KOPT-K1 (cell line): ENCODE measurements around the gene LYSMD2.

Experiments used
- H3K27ac ChIP-seq: fragments of 200-600 bp; sonication (generic); 2 replicates; pipeline ENCODE4 v1.5.1; 2016; ENCODE audit warnings: antibody characterized with exemption, mild to moderate bottlenecking, low read depth, low read length; ENCODE audit not compliant: poor library complexity, severe bottlenecking
- H3K36me3 ChIP-seq: fragments of 200-600 bp; sonication (generic); 2 replicates; pipeline ENCODE4 v1.5.1; 2017; ENCODE audit warnings: antibody characterized with exemption, mild to moderate bottlenecking, low read length, moderate library complexity; ENCODE audit not compliant: insufficient read depth
- H3K9me3 ChIP-seq: fragments of 200-600 bp; sonication (generic); 2 replicates; pipeline ENCODE4 v1.5.1; 2017; ENCODE audit warnings: antibody characterized with exemption, low read length, mild to moderate bottlenecking; ENCODE audit not compliant: insufficient read depth, poor library complexity, severe bottlenecking

LYSMD2 gene

DNA sequence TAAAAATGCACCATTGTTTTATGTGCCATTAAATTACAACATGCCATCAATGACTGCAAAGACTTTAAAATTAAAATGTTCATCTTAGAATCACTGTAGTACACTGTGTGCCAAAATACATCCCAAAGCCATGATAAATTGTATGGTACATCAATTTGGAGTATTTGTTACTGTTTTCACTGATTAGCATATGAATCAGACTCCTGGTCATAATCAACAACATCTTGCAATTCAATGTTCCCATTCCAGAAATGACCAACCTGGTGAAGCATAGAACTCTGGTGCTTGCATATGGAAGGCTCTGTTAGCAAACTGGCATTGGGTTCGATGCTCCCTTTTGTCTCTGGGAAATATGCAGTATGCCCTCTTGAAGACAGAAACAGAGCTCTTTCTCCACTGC lies 22.5 kb downstream of the LYSMD2 start:
- no peak overlapping the region for H3K27ac ChIP-seq
- no peaks in the 10 kb centered on the region for H3K36me3 ChIP-seq
- H3K9me3 ChIP-seq = no peaks in the 10 kb centered on the region

DNA sequence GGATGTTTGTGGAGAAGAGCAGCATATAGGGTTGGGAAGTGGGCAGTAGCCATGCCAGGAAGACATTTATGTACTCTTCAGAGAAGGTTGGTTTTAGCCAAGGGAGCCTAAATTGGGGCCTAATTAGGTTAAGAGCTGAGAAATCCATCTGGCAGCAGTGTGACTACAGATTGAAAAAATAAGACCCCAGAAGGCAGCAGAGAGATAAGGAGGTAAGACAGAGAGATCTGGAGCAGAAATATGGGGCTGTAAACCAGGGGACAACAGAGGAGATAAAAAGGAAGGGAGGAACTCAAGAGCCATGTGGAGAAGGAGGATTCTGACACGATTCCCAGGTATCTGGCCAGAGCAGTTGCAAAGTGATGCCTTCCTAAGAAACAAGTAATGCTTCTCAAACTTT lies 23.3 kb downstream of the LYSMD2 start:
- Histone ChIP-seq H3K27ac (no peak overlapping the region), H3K9me3 (no peaks in the 10 kb centered on the region), H3K36me3 (no peaks in the 10 kb centered on the region)

DNA sequence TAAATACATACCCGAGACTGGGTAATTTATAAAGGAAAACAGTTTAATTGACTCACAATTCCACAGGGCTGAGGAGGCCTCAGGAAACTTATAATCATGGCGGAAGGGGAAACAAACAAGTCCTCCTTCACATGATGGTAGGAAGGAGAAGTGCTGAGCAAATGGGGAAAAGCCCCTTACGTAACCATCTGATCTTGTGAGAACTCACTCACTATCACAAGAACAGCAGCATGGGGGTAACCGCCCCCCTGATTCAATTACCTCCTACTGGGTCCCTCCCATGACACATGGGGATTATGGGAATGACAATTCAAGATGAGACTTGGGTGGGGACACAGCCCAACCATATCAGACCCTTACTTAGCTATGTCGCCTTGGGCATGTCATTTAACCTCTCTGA lies 28.4 kb downstream of the LYSMD2 start:
- Histone ChIP-seq H3K27ac (no peak overlapping the region), H3K9me3 (no peaks in the 10 kb centered on the region)

GRCh38 chr15:51708013-51708412 lies 29.4 kb downstream of the LYSMD2 start:
- H3K27ac ChIP-seq = no peak overlapping the region
- H3K36me3 ChIP-seq = no peaks in the 10 kb centered on the region
- no peaks in the 10 kb centered on the region for H3K9me3 ChIP-seq

More for the DNA sequence above, 28.4 kb downstream of the LYSMD2 start:
- H3K36me3 ChIP-seq = no peaks in the 10 kb centered on the region

GRCh38 chr15:51706926-51707608 lies 30.4 kb downstream of the LYSMD2 start:
- no peaks in the 10 kb centered on the region for H3K36me3 ChIP-seq
- H3K9me3 ChIP-seq = no peaks in the 10 kb centered on the region
- no peak overlapping the region for H3K27ac ChIP-seq

- H3K36me3 ChIP-seq = no peaks in the 10 kb centered on the region
- no peak overlapping the region for H3K27ac ChIP-seq
- H3K9me3 ChIP-seq = no peaks in the 10 kb centered on the region
These were observed 31.2 kb downstream of the LYSMD2 start for GRCh38 chr15:51706291-51706690.

- no peak overlapping the region for H3K27ac ChIP-seq
- H3K9me3 ChIP-seq = no peaks in the 10 kb centered on the region
- H3K36me3 ChIP-seq = no peaks in the 10 kb centered on the region
These were observed 34.7 kb downstream of the LYSMD2 start for GRCh38 chr15:51702710-51703109.

DNA sequence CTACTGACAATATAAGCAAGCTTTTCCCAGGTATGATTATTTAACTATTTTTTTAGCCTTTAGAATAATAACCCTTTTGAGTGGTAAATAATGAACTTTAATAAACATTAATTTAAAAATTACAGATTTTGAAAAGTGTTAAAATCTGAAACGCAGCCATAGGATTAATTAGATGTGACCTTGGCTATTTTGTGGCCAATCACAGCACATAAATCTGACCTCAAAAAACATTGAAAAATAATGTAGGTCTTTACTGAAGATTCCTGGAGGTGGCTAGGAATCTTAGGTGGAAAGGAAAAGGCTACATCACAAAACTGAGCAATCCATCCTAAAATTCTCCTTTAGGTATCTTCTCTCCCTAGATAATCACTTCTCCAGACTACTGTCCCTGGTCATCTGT lies 38.1 kb downstream of the LYSMD2 start:
- no peak overlapping the region for H3K27ac ChIP-seq
- no peaks in the 10 kb centered on the region for H3K36me3 ChIP-seq
- no peaks in the 10 kb centered on the region for H3K9me3 ChIP-seq

DNA sequence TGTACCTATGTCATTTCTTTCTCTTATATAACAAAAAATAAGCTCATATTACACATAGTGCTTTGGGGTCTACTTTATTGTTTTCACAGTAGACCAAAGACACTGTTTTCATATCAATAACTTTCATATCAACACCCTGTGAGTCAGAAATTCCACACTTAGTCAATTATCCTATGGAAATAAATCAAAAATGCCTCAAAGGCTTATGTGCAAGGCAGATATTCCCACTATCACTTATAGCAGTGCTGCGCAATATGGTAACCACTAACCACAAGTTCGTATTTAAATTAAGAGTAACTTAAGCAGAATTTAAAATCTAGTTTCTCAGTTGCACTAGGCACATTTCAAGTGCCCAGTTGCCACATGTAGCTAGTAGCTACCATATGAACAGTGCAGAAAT lies 40.3 kb downstream of the LYSMD2 start:
- Histone ChIP-seq H3K36me3 (no peaks in the 10 kb centered on the region), H3K9me3 (no peaks in the 10 kb centered on the region), H3K27ac (no peak overlapping the region)

DNA sequence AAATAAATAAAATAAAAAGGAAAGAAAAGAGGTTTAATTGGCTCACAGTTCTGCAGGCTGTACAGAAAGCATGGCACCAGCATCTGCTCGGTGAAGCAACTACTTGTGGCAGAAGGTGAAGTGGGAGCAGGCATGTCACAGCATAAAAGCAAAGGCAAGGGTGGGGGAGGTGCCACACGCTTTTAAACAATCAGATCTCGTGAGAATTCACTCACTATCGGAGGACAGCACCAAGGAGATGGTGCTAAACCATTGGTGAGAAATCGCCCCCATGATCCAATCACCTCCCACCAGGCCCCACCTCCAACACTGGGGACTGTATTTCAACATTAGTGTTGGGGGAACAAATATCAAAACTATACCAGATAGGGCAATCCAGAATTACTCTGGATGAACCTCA lies 40.9 kb downstream of the LYSMD2 start:
- Histone ChIP-seq H3K36me3 (no peaks in the 10 kb centered on the region), H3K27ac (no peak overlapping the region), H3K9me3 (no peaks in the 10 kb centered on the region)

- no peaks in the 10 kb centered on the region for H3K36me3 ChIP-seq
- no peaks in the 10 kb centered on the region for H3K9me3 ChIP-seq
These were observed 45.3 kb downstream of the LYSMD2 start for GRCh38 chr15:51692154-51692553.

DNA sequence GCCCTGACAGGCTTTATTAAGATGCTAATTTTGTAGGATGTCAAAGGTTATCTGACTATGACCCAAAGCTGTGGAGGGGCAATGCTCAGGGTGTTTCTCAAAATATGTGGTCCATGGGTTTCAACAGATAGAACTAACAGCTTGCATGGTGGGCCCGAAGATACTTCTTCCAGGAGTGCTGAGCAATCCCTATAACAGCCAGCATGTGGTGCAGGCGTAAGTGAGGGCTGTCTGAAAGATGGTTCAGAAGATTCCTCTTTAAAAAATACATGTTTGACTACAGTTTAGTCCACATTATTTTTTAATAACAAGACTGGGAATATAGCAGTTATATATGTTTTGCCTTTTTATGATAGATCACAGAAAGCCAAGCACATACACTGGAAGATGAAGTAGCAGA lies 48.6 kb downstream of the LYSMD2 start:
- Histone ChIP-seq H3K36me3 (no peaks in the 10 kb centered on the region), H3K9me3 (no peaks in the 10 kb centered on the region), H3K27ac (no peak overlapping the region)

More at GRCh38 chr15:51692154-51692553, 45.3 kb downstream of the LYSMD2 start:
- no peak overlapping the region for H3K27ac ChIP-seq

DNA sequence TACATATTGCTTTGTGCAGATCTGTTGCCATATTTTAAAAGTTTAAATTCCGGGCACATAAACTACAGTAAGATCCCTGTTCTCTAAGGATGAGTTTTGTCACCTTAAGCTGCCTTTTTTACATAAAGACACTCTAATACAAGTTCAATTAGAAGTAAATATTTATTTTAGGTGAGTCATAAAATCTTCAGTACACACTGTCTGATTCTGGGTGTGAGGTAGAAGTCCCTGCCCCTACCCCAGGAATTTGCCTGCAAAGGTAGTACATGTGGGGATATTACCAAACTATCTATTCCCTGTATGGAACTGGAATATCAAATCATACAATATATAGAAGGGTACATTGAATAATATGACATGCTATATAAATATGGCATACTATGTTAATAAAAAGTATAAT lies 49.9 kb downstream of the LYSMD2 start:
- Histone ChIP-seq H3K27ac (no peak overlapping the region), H3K36me3 (no peaks in the 10 kb centered on the region), H3K9me3 (no peaks in the 10 kb centered on the region)

GRCh38 chr15:51681303-51681963 lies 56.0 kb downstream of the LYSMD2 start, which contains the start of gene SCG3:
SCG3 (plus strand) TSS chr15:51681503; CDS start chr15:51681756, 253 bp downstream.
- no peak within 1 kb of the TSS for H3K27ac ChIP-seq
- no peaks in the 10 kb centered on the region for H3K9me3 ChIP-seq
- no peaks in the 10 kb centered on the region for H3K36me3 ChIP-seq

- Histone ChIP-seq H3K36me3 (no peaks in the 10 kb centered on the region), H3K27ac (no peak overlapping the region), H3K9me3 (no peaks in the 10 kb centered on the region)
These were observed 57.1 kb downstream of the LYSMD2 start for GRCh38 chr15:51680321-51680720.

DNA sequence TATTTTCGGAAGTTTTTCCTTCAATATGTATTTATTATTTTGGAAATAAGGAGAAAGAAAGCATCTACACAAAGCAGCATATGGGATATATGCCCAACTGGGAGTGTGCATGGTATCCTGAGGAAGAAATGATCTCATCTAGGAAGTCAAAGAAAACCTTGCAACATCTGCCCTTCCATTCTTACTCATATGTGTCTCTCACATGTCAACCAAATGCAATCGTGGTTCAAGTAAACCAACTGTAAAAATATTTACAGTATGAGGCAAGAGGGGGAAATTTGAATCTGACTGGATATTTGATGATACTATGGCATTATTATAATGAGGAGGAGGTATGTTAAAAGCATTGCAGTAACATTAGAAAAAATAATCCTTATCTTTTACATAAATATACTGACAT lies 59.4 kb downstream of the LYSMD2 start:
- no peaks in the 10 kb centered on the region for H3K36me3 ChIP-seq
- H3K9me3 ChIP-seq = no peaks in the 10 kb centered on the region
- no peak overlapping the region for H3K27ac ChIP-seq
